ENCODE data around the gene IL13RA2. TPM values are rescaled to one million over a fixed set of nuclear protein-coding genes. Genes with fewer than 3 reads are reported as not detected.

The IL13RA2 gene
- total and polyA plus RNA-seq, 2 of the 8 experiments (the other 6 are each of a cell fraction or from before 2014, with no cell fraction given), result not detected

DNA sequence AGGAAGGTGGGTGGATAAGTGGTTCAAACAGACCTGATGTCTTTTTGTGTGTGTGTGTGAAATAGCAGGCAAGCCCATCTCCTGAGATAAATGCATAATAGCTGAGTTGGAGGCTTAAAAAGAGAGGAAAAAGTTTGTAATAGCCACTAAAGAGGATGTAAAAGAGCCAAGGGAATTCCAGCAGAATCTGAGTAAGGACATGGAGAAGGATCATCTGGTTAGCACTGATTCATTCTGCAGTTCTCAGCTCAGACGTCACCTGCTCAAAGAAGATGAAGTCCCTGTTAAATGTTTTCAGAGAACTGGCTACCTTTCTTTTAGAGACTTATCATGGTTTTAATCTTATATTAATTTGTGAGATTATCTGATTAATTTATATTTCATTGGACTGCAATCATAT, 21.0 kb upstream of the IL13RA2 start:
- TF ChIP-seq JUND (IDR thresholded peaks at IDR 0.05; ENCODE audit: low read length) (no peak), CBX5 (IDR thresholded peaks at IDR 0.05; ENCODE audit: low read depth, low read length) (no peak), SIN3A (conservative IDR thresholded peaks at IDR 0.05 in 1 of 2, IDR thresholded peaks at IDR 0.05 in 1 of 2; ENCODE audit: low read depth in 1 of 2, low read length in 2 of 2) (no peak)

More for the DNA sequence above, 21.0 kb upstream of the IL13RA2 start:
- H4K91ac ChIP-seq (replicated peaks; ENCODE audit: insufficient read length, low read length), result no peak overlapping the region
- DNase-seq (ENCODE audit: low read depth in 1 of 2, low spot score in 2 of 2) (no peak), FAIRE-seq (peak; percentile 69)
- no peak overlapping the region for H2AK5ac ChIP-seq (ENCODE audit: low read depth, low read length)
- no peak overlapping the region for H3K4me2 ChIP-seq (ENCODE audit: insufficient read depth in 1 of 2, low read depth in 2 of 2, low read length in 2 of 2)
- no peak overlapping the region for H3K4ac ChIP-seq (replicated peaks; ENCODE audit: insufficient read length, low read depth, low read length)
- H2BK20ac ChIP-seq (ENCODE audit: low read length), result no peak overlapping the region
- no peaks in the 10 kb centered on the region for H4K20me1 ChIP-seq (replicated peaks in 1 of 2; ENCODE audit: control insufficient read depth in 1 of 2, insufficient read depth in 2 of 2, low read length in 2 of 2)
- H4K5ac ChIP-seq (ENCODE audit: insufficient read length, low read depth, low read length), result no peak overlapping the region
- H3K79me2 ChIP-seq (ENCODE audit: control insufficient read depth in 1 of 2, insufficient read depth in 2 of 2, low read length in 2 of 2), result no peaks in the 10 kb centered on the region
- H3K9me3 ChIP-seq (ENCODE audit: insufficient read depth in 2 of 2, low read depth in 1 of 2, low read length in 1 of 2), result no peaks in the 10 kb centered on the region
- no peak overlapping the region for H2BK120ac ChIP-seq (replicated peaks; ENCODE audit: low read depth, low read length)
- no peak overlapping the region for H3K27ac ChIP-seq (ENCODE audit: low read depth, low read length)
- no peaks in the 10 kb centered on the region for H3K4me1 ChIP-seq (replicated peaks in 1 of 4; ENCODE audit: control insufficient read depth in 3 of 4, insufficient read depth in 4 of 4, low read length in 3 of 4)
- no peak overlapping the region for H3K14ac ChIP-seq (ENCODE audit: insufficient read length)
- no peaks in the 10 kb centered on the region for H3K79me1 ChIP-seq (ENCODE audit: low read depth, low read length)
- H3K23me2 ChIP-seq (ENCODE audit: low read depth, low read length), result no peaks in the 10 kb centered on the region
- ChIA-PET CTCF (ENCODE audit: partially characterized antibody) (interaction anchor here (0.6 kb wide), 1 partner anchor 160 kb away, joined by 3 read pairs; no protein-coding TSS in a partner anchor), POLR2A (ENCODE audit: partially characterized antibody) (no interaction called here)
- no peak overlapping the region for H2BK5ac ChIP-seq (ENCODE audit: low read depth, low read length)
- no peak overlapping the region for H3K18ac ChIP-seq (ENCODE audit: extremely low read depth, low read length)
- no peaks in the 10 kb centered on the region for H3K27me3 ChIP-seq (replicated peaks in 1 of 4; ENCODE audit: control insufficient read depth in 3 of 4, extremely low read depth in 1 of 4, insufficient read depth in 3 of 4, low read length in 3 of 4)
- H2BK12ac ChIP-seq (ENCODE audit: low read depth, low read length), result no peak overlapping the region
- no peaks in the 10 kb centered on the region for H3K36me3 ChIP-seq (ENCODE audit: control insufficient read depth in 2 of 4, insufficient read depth in 4 of 4, low read length in 3 of 4)
- H3K9ac ChIP-seq (replicated peaks in 1 of 4; ENCODE audit: extremely low read depth in 1 of 4, low read depth in 3 of 4, low read length in 3 of 4), result no peak overlapping the region
- H2BK15ac ChIP-seq (ENCODE audit: low read length), result no peak overlapping the region
- no peak overlapping the region for H3K56ac ChIP-seq (replicated peaks; ENCODE audit: insufficient read length, low read depth, low read length)
- H3K4me3 ChIP-seq (ENCODE audit: extremely low read depth in 1 of 4, insufficient read depth in 2 of 4, low read depth in 3 of 4, low read length in 4 of 4), result no peak overlapping the region
- no peak overlapping the region for H4K8ac ChIP-seq (ENCODE audit: extremely low read depth, insufficient read depth, low read length)
- 100% methylated on average over 1 of the region's 1 CpG; no CpG with 5 or more reads in 1 of the 2 experiments for WGBS, 2 experiments (ENCODE audit: extremely low coverage in 1 of 2, insufficient coverage in 1 of 2, insufficient read length in 1 of 2, insufficient replicate concordance in 2 of 2, low coverage in 1 of 2, low lambda C conversion rate in 2 of 2, missing lambda C conversion rate in 1 of 2)
- no peak overlapping the region for H2AFZ ChIP-seq (ENCODE audit: low read length)
- H3K23ac ChIP-seq (ENCODE audit: insufficient read length), result no peak overlapping the region
